ENCODE data around the gene TMEM163. TPM values are rescaled to one million over a fixed set of nuclear protein-coding genes. Genes with fewer than 3 reads are reported as not detected.
A peak's percentile ranks its signal among the peaks of the same experiment; 100 is the strongest.

TMEM163 gene
- total and polyA plus RNA-seq, 2 of the 13 experiments (the other 11 are each of a cell fraction or from before 2014, with no cell fraction given) = 0.05 TPM; not detected in 1

GRCh38 chr2:134455426-134455825 lies 263.4 kb downstream of the TMEM163 start (continued):
- TF ChIP-seq, protein P1, sequence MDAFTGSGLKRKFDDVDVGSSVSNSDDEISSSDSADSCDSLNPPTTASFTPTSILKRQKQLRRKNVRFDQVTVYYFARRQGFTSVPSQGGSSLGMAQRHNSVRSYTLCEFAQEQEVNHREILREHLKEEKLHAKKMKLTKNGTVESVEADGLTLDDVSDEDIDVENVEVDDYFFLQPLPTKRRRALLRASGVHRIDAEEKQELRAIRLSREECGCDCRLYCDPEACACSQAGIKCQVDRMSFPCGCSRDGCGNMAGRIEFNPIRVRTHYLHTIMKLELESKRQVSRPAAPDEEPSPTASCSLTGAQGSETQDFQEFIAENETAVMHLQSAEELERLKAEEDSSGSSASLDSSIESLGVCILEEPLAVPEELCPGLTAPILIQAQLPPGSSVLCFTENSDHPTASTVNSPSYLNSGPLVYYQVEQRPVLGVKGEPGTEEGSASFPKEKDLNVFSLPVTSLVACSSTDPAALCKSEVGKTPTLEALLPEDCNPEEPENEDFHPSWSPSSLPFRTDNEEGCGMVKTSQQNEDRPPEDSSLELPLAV (CRISPR knock-in tag; conservative IDR thresholded peaks at IDR 0.05; ENCODE audit: low read depth) = no peak
- TF ChIP-seq, protein P2, sequence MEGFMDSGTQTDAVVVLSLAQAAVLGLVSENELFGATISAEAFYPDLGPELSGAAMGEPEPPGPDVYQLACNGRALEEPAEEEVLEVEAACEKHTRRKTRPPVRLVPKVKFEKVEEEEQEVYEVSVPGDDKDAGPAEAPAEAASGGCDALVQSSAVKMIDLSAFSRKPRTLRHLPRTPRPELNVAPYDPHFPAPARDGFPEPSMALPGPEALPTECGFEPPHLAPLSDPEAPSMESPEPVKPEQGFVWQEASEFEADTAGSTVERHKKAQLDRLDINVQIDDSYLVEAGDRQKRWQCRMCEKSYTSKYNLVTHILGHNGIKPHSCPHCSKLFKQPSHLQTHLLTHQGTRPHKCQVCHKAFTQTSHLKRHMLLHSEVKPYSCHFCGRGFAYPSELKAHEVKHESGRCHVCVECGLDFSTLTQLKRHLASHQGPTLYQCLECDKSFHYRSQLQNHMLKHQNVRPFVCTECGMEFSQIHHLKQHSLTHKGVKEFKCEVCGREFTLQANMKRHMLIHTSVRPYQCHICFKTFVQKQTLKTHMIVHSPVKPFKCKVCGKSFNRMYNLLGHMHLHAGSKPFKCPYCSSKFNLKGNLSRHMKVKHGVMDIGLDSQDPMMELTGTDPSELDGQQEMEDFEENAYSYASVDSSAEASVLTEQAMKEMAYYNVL (CRISPR knock-in tag; IDR thresholded peaks at IDR 0.05; ENCODE audit: borderline replicate concordance) = no peak

- peaks cover 54% of the 10 kb centered on the region for H3K4me1 ChIP-seq (ENCODE audit: insufficient read depth, low read length)
- FAIRE-seq (no peak), DNase-seq (ENCODE audit: low spot score) (no peak), ATAC-seq (no peak)
- intact Hi-C loops (cut with micrococcal nuclease; ENCODE audit: unreplicated experiment) = no loop called here
- no TSS peak for BruUV-seq (replicated peaks)
- H3K9me3 ChIP-seq (ENCODE audit: low read length) = no peaks in the 10 kb centered on the region
- H4K20me1 ChIP-seq (ENCODE audit: insufficient read depth, low read length) = no peaks in the 10 kb centered on the region; the same call in 1 of the 2 replicates
- no peaks in the 10 kb centered on the region for H3K27me3 ChIP-seq (ENCODE audit: control insufficient read depth in 1 of 2, insufficient read depth in 2 of 2, low read length in 2 of 2)
- in situ Hi-C loops (cut with HindIII; ENCODE audit: extremely low pct_ligation_motif_present, low pct_unique_long_range_greater_than_20kb) = loop anchor here (10.0 kb wide), 2 partner anchors 330 to 570 kb away; no protein-coding TSS in a partner anchor
- POLR2A ChIA-PET = no interaction called here
- peaks cover 12 to 26% of the 10 kb centered on the region in 2 experiments for H3K36me3 ChIP-seq (replicated peaks in 1 of 2; ENCODE audit: control insufficient read depth in 1 of 2, insufficient read depth in 2 of 2, low read length in 2 of 2)
- H3K9ac ChIP-seq (ENCODE audit: insufficient read depth, low read depth, low read length) = no peak overlapping the region
- TF ChIP-seq, protein P3, sequence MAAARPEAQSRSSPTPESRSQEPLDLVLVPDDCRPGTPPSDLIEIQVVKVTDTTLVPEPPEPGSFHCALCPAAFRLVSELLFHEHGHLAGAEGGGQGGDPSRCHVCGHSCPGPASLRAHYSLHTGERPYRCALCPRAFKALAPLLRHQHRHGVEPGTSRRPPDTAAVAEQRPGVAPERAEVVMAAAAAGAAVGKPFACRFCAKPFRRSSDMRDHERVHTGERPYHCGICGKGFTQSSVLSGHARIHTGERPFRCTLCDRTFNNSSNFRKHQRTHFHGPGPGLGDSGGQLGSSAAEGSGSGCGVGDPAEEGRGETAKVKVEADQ (CRISPR knock-in tag; IDR thresholded peaks at IDR 0.05; ENCODE audit: borderline replicate concordance) = no peak
- TF ChIP-seq RBM22 (optimal IDR thresholded peaks at IDR 0.05; ENCODE audit: low read length) = peak; percentile 75
- CTCF ChIA-PET (ENCODE audit: low intra/inter-chr PET ratio, low total read pairs) = no interaction called here
- no peak overlapping the region for H2AFZ ChIP-seq (ENCODE audit: low read length)
- H3K27ac ChIP-seq (ENCODE audit: extremely low read length, insufficient read depth, low read length) = no peak overlapping the region
- no peak overlapping the region for H3K4me2 ChIP-seq (ENCODE audit: low read depth, low read length)
- no peak overlapping the region for H3K4me3 ChIP-seq (replicated peaks in 1 of 3; ENCODE audit: insufficient read depth in 1 of 3, low read depth in 2 of 3, low read length in 3 of 3)
- 96% methylated on average over 6 of the region's 6 CpGs for WGBS (ENCODE audit: low lambda C conversion rate)
- no peaks in the 10 kb centered on the region for H3K79me2 ChIP-seq (ENCODE audit: insufficient read depth, low read length)
These were observed 263.9 kb downstream of the TMEM163 start for GRCh38 chr2:134454931-134455330.

Measured in HepG2 (cell line).